ENCODE results near the gene TTF2.

- no peak for TF ChIP-seq POLR2A (IDR thresholded peaks at IDR 0.05; ENCODE audit: low read depth, low read length)
- TF ChIP-seq SPI1 (IDR thresholded peaks at IDR 0.05; ENCODE audit: low read depth, low read length): no peak
- no peak for TF ChIP-seq POLR2AphosphoS5 (IDR thresholded peaks at IDR 0.05; ENCODE audit: low read depth, low read length)
- TF ChIP-seq TAF1 (IDR thresholded peaks at IDR 0.05; ENCODE audit: low read depth, low read length): no peak
- no peak for TF ChIP-seq POU2F2 (IDR thresholded peaks at IDR 0.05; ENCODE audit: low read depth, low read length)
These were observed 48.8 kb upstream of the TTF2 start for GRCh38 chr1:117011334-117011733.

All from GM12891 (cell line).